HG02870 (cell line): ENCODE measurements around the gene SLC38A6.

Source experiments
- ATAC-seq: cut with Tn5 transposase; IDR thresholded peaks from one replicate; pipeline ENCODE4 v1.9.1; 2021; ENCODE audit warnings: mild to moderate bottlenecking, moderate library complexity; ENCODE audit not compliant: unreplicated experiment

The SLC38A6 gene

GRCh38 chr14:60980811-60981632 lies at the start of gene SLC38A6, which contains the start of gene TRMT5:
SLC38A6 (plus strand) TSS chr14:60981245; CDS start chr14:60981278, 33 bp downstream.
TRMT5 (minus strand) TSS chr14:60981079; CDS start chr14:60980973, 106 bp downstream.
- ATAC-seq, result peak; percentile 82

- ATAC-seq, result no peak
These were observed 47.0 kb upstream of the SLC38A6 start for GRCh38 chr14:60933920-60934655.

GRCh38 chr14:60935319-60935718 lies 45.7 kb upstream of the SLC38A6 start:
- ATAC-seq, result no peak

- ATAC-seq, result no peak
These were observed 37.4 kb upstream of the SLC38A6 start for GRCh38 chr14:60943637-60944032.

- ATAC-seq, result no peak
These were observed 36.8 kb upstream of the SLC38A6 start for GRCh38 chr14:60944204-60944603.

GRCh38 chr14:60945984-60946383 lies 35.1 kb upstream of the SLC38A6 start:
- no peak for ATAC-seq

GRCh38 chr14:60946773-60947172 lies 34.3 kb upstream of the SLC38A6 start:
- no peak for ATAC-seq

- ATAC-seq, result no peak
These were observed 29.1 kb upstream of the SLC38A6 start for GRCh38 chr14:60951776-60952435.

GRCh38 chr14:60956202-60956601 lies 24.8 kb upstream of the SLC38A6 start:
- no peak for ATAC-seq

- no peak for ATAC-seq
These were observed 24.4 kb upstream of the SLC38A6 start for GRCh38 chr14:60956632-60957031.

GRCh38 chr14:60958146-60958545 lies 22.9 kb upstream of the SLC38A6 start:
- ATAC-seq, result no peak

GRCh38 chr14:60963761-60964160 lies 17.3 kb upstream of the SLC38A6 start:
- ATAC-seq, result no peak

- no peak for ATAC-seq
These were observed 16.1 kb upstream of the SLC38A6 start for GRCh38 chr14:60964904-60965303.

GRCh38 chr14:60965402-60965801 lies 15.6 kb upstream of the SLC38A6 start:
- ATAC-seq, result no peak

GRCh38 chr14:60968099-60968498 lies 12.9 kb upstream of the SLC38A6 start:
- no peak for ATAC-seq

- no peak for ATAC-seq
These were observed 12.4 kb upstream of the SLC38A6 start for GRCh38 chr14:60968671-60969070.

GRCh38 chr14:60970146-60970545 lies 10.9 kb upstream of the SLC38A6 start:
- no peak for ATAC-seq

- ATAC-seq, result no peak
These were observed 9.8 kb upstream of the SLC38A6 start for GRCh38 chr14:60971271-60971670.

GRCh38 chr14:60972295-60972694 lies 8.8 kb upstream of the SLC38A6 start:
- no peak for ATAC-seq

- ATAC-seq, result no peak
These were observed 8.0 kb upstream of the SLC38A6 start for GRCh38 chr14:60973070-60973469.

- ATAC-seq, result no peak
These were observed 6.9 kb upstream of the SLC38A6 start for GRCh38 chr14:60974090-60974651.
